Neuron (in vitro differentiated cells): ENCODE results near the gene CHST10.
"Not testable (repeated sequence)": the region's sequence is repeated elsewhere in the genome, so short reads cannot be mapped to it uniquely, and the experiment has no call there.

ENCODE experiments used
- H2AFZ ChIP-seq: one replicate; pipeline ENCODE4 v1.6.1; 2013; ENCODE audit warnings: low read depth, mild to moderate bottlenecking, inconsistent platforms, low read length, moderate library complexity
- H3K27me3 ChIP-seq: one replicate; pipeline ENCODE4 v1.6.1; 2013; ENCODE audit warnings: low read length; ENCODE audit not compliant: insufficient read depth
- H3K36me3 ChIP-seq: one replicate; pipeline ENCODE4 v1.6.1; 2013; ENCODE audit warnings: low read length; ENCODE audit not compliant: insufficient read depth
- H3K4me1 ChIP-seq: one replicate; pipeline ENCODE4 v1.6.1; 2013; ENCODE audit warnings: low read length; ENCODE audit not compliant: insufficient read depth
- H3K4me3 ChIP-seq: 2 replicates; pipeline ENCODE4 v1.5.1; 2013; ENCODE audit warnings: mild to moderate bottlenecking, low read length, moderate library complexity
- H3K9me3 ChIP-seq: one replicate; pipeline ENCODE4 v1.6.1; 2013; ENCODE audit warnings: low read length

Gene CHST10

DNA sequence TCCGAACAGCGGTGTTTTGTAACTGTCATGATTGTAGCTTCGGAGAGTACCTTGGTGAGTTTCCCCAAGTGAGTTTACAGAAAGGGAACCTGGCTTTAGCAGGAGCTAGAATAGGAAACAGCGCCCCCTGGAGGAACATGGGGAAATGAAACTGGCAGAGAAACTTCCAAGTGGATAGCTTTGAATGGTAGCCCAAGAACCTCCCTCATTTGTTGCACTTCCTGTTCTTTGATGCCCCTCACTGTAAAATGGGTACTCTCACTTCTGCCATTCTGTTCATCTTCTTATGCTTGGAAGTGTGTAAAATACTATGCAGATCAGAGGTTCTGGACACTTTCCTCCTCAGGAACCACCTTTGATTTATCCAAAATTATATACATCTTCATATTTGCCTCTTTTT, 36.2 kb downstream of the CHST10 start:
- H3K27me3 ChIP-seq, result no peaks in the 10 kb centered on the region
- no peaks in the 10 kb centered on the region for H3K36me3 ChIP-seq
- H3K9me3 ChIP-seq, result peaks cover 1% of the 10 kb centered on the region
- no peak overlapping the region for H3K4me3 ChIP-seq
- no peaks in the 10 kb centered on the region for H3K4me1 ChIP-seq
- H2AFZ ChIP-seq, result no peak overlapping the region

GRCh38 chr2:100380681-100381080, 36.8 kb downstream of the CHST10 start:
- Histone ChIP-seq H3K9me3 (peaks cover 1% of the 10 kb centered on the region), H3K4me3 (no peak overlapping the region), H3K36me3 (no peaks in the 10 kb centered on the region), H2AFZ (no peak overlapping the region), H3K4me1 (no peaks in the 10 kb centered on the region), H3K27me3 (no peaks in the 10 kb centered on the region)

DNA sequence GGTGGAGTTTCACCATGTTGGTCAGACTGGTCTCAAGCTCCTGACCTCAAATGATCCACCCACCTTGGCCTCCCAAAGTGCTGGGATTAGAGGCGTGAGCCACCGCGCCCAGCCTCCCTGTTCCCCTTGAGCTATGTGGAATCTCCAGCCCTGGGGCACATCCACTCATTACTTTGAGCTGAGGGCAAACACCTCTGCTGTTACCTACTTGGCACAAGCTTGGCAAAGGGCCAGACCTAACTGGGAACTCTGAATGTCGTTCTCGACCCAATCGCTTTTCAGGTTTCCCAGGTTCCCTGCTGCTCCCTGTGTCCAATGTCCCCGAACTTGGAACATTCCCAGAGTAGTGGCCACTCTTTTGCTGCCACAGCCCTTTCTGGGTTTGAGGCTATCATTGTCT, 40.6 kb downstream of the CHST10 start:
- H3K27me3 ChIP-seq, result no peaks in the 10 kb centered on the region
- no peaks in the 10 kb centered on the region for H3K4me1 ChIP-seq
- H3K36me3 ChIP-seq, result no peaks in the 10 kb centered on the region
- no peak overlapping the region for H3K4me3 ChIP-seq
- peaks cover 1% of the 10 kb centered on the region for H3K9me3 ChIP-seq
- H2AFZ ChIP-seq, result no peak overlapping the region

DNA sequence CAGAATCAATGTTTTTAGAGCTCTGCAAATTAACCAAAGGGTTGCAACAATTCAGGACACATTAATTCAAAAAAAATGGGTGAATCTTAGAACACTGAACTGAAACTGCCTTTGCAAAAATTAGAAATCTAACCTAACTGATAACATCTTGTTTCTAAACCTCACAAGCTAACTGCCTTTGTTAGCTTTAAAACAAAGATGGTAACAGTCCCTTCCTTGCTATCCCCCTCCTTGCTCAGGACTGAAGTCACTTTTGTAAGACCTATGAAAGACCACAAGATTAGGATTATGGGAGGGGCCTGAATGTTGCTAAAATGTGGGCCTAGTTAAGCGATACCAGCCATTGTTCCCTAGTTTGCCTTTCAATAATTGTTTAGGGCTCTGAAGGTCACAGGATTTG, 50.3 kb downstream of the CHST10 start:
- peaks cover 2% of the 10 kb centered on the region for H3K27me3 ChIP-seq
- no peaks in the 10 kb centered on the region for H3K36me3 ChIP-seq
- H3K9me3 ChIP-seq, result no peaks in the 10 kb centered on the region
- no peak overlapping the region for H2AFZ ChIP-seq
- no peak overlapping the region for H3K4me3 ChIP-seq
- H3K4me1 ChIP-seq, result peaks cover 3% of the 10 kb centered on the region

- Histone ChIP-seq H2AFZ (no peak overlapping the region), H3K9me3 (no peaks in the 10 kb centered on the region), H3K27me3 (peaks cover 2% of the 10 kb centered on the region), H3K4me3 (no peak overlapping the region), H3K36me3 (no peaks in the 10 kb centered on the region), H3K4me1 (peaks cover 3% of the 10 kb centered on the region)
Observed at GRCh38 chr2:100365434-100365833, 52.0 kb downstream of the CHST10 start.

GRCh38 chr2:100362269-100362668, 55.2 kb downstream of the CHST10 start:
- not testable (repeated sequence) for H3K4me1 ChIP-seq, H3K27me3 ChIP-seq, H2AFZ ChIP-seq, H3K4me3 ChIP-seq, H3K36me3 ChIP-seq, H3K9me3 ChIP-seq

- H3K9me3 ChIP-seq, result no peaks in the 10 kb centered on the region
- H3K36me3 ChIP-seq, result no peaks in the 10 kb centered on the region
- no peaks in the 10 kb centered on the region for H3K4me1 ChIP-seq
- H3K4me3 ChIP-seq, result no peak overlapping the region
- H2AFZ ChIP-seq, result no peak overlapping the region
- H3K27me3 ChIP-seq, result no peaks in the 10 kb centered on the region
Observed at GRCh38 chr2:100359576-100359975, 57.9 kb downstream of the CHST10 start.

GRCh38 chr2:100358554-100358953, 58.9 kb downstream of the CHST10 start:
- Histone ChIP-seq H3K9me3 (no peaks in the 10 kb centered on the region), H2AFZ (no peak overlapping the region), H3K36me3 (no peaks in the 10 kb centered on the region), H3K27me3 (no peaks in the 10 kb centered on the region), H3K4me1 (no peaks in the 10 kb centered on the region), H3K4me3 (no peak overlapping the region)

GRCh38 chr2:100352521-100352920, 64.9 kb downstream of the CHST10 start:
- Histone ChIP-seq H3K36me3 (no peaks in the 10 kb centered on the region), H3K4me1 (no peaks in the 10 kb centered on the region), H3K9me3 (no peaks in the 10 kb centered on the region), H3K4me3 (no peak overlapping the region), H2AFZ (no peak overlapping the region), H3K27me3 (no peaks in the 10 kb centered on the region)

DNA sequence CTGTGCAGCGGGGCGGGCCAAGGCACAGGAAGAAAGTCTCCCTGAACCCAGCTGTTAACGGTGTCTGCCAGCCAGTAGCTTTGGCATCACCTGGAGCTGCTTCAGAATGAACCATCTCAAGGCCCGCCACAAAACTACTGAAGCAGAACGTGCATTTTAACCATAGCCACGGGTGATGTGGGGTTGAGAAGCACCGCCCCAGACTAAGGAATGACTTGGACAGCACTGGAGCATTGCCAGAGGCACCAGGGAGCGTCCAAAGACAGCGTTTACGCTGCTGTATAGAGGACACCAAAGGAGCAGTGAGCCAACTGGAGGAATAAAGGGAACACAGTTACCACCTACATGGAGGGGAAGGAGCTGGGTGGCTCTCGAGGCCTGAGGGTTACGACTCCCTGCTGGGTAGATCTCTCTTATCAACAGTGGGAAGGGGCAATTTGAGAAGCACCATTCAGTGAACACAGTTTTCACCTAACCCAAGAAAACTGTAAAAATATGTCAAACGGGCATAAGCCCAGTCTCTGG, 66.7 kb downstream of the CHST10 start:
- Histone ChIP-seq H3K4me1 (no peaks in the 10 kb centered on the region), H3K4me3 (no peak overlapping the region), H3K27me3 (no peaks in the 10 kb centered on the region), H3K36me3 (no peaks in the 10 kb centered on the region), H2AFZ (no peak overlapping the region), H3K9me3 (no peaks in the 10 kb centered on the region)

DNA sequence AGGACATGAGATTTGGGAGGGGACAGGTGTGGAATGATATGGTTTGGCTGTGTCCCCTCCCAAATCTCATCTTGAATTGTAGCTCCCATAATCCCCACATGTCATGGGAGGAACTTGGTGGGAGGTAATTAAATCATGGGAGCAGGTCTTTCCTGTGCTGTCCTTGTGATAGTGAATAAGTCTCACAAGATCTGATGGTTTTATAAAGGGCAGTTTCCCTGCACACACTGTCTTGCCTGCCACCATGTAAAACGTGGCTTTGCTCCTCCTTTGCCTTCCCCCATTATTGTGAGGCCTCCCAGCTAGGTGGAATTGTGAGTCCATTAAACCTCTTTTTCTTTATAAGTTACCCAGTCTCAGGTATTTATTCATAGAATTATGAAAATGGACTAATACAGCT, 72.3 kb downstream of the CHST10 start:
- not testable (repeated sequence) for H3K4me3 ChIP-seq, H2AFZ ChIP-seq, H3K4me1 ChIP-seq, H3K36me3 ChIP-seq, H3K9me3 ChIP-seq, H3K27me3 ChIP-seq

DNA sequence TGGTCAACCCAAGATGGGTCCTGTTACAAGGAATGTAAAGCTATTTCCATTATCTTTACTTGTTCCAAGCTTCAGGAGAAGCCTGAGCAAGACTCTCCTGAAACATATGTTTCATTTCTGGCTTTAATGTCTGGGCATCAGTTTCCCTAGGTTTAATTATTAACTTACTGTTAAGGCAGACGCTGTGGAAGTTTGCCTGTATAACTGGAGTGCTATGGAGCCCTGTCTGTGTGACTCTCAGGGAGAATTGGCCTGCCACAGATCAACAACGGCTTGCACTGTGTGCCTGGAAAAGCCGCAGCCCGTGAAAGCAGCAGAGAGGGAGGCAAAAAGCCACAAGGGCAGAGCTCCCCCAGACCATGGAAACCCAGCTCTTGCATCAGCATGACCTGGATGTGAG, 73.0 kb downstream of the CHST10 start:
- Histone ChIP-seq H3K27me3 (no peaks in the 10 kb centered on the region), H2AFZ (no peak overlapping the region), H3K4me3 (no peak overlapping the region), H3K4me1 (no peaks in the 10 kb centered on the region), H3K9me3 (peaks cover 4% of the 10 kb centered on the region), H3K36me3 (no peaks in the 10 kb centered on the region)

GRCh38 chr2:100342466-100342865, 75.0 kb downstream of the CHST10 start:
- not testable (repeated sequence) for H3K9me3 ChIP-seq, H3K36me3 ChIP-seq, H3K4me1 ChIP-seq, H3K4me3 ChIP-seq, H3K27me3 ChIP-seq, H2AFZ ChIP-seq
